Parathyroid adenoma (tissue), 2 donors: Measurements from ENCODE around the gene JPH3.

Experiments
- H2AFZ ChIP-seq: fragments of 300-600 bp; sonication (generic); one replicate; pipeline ENCODE4 v1.7.0; 2017; ENCODE audit warnings: antibody characterized with exemption, mild to moderate bottlenecking
- H3K27ac ChIP-seq: fragments of 300-600 bp; sonication (generic); one replicate; pipeline ENCODE4 v1.7.0; 2017
- H3K27me3 ChIP-seq: fragments of 300-600 bp; sonication (generic); one replicate; pipeline ENCODE4 v1.7.0; 2017; ENCODE audit warnings: low read length; ENCODE audit not compliant: control insufficient read depth, insufficient read depth
- H3K36me3 ChIP-seq: fragments of 300-600 bp; sonication (generic); one replicate; pipeline ENCODE4 v1.7.0; 2017; ENCODE audit warnings: low read length; ENCODE audit not compliant: control insufficient read depth, insufficient read depth
- H3K4me1 ChIP-seq: fragments of 300-600 bp; sonication (generic); one replicate; pipeline ENCODE4 v1.7.0; 2017; ENCODE audit warnings: control low read depth
- H3K4me2 ChIP-seq: fragments of 300-600 bp; sonication (generic); one replicate; pipeline ENCODE4 v1.7.0; 2017; ENCODE audit warnings: low read length
- H3K4me3 ChIP-seq: fragments of 300-600 bp; sonication (generic); one replicate; pipeline ENCODE4 v1.7.0; 2017; ENCODE audit warnings: low read depth, low read length
- H3K79me2 ChIP-seq: fragments of 300-600 bp; sonication (generic); one replicate; pipeline ENCODE4 v1.7.0; 2017; ENCODE audit warnings: control low read depth
- H3K9ac ChIP-seq: fragments of 300-600 bp; sonication (generic); one replicate; pipeline ENCODE4 v1.7.0; 2017; ENCODE audit warnings: mild to moderate bottlenecking
- H3K9me3 ChIP-seq: fragments of 300-600 bp; sonication (generic); one replicate; pipeline ENCODE4 v1.7.0; 2017; ENCODE audit warnings: low read length; ENCODE audit not compliant: control insufficient read depth
- TF ChIP-seq, protein P1 (sequence below): fragments of 300-600 bp; sonication (generic); IDR thresholded peaks from one replicate; pipeline ENCODE4 v1.7.0; 2017; ENCODE audit warnings: antibody characterized with exemption, mild to moderate bottlenecking
- donor health status: primary hyperparathyroidism.

Gene JPH3

GRCh38 chr16:87637357-87637756 lies 35.0 kb downstream of the JPH3 start:
- Histone ChIP-seq H3K36me3 (no peaks in the 10 kb centered on the region), H3K9me3 (no peaks in the 10 kb centered on the region), H3K27me3 (no peaks in the 10 kb centered on the region), H3K4me3 (no peak overlapping the region), H3K4me2 (no peak overlapping the region), H3K27ac (no peak overlapping the region), H3K9ac (no peak overlapping the region), H2AFZ (no peak overlapping the region), H3K4me1 (peaks cover 9% of the 10 kb centered on the region), H3K79me2 (no peaks in the 10 kb centered on the region)
- TF ChIP-seq, protein P1, sequence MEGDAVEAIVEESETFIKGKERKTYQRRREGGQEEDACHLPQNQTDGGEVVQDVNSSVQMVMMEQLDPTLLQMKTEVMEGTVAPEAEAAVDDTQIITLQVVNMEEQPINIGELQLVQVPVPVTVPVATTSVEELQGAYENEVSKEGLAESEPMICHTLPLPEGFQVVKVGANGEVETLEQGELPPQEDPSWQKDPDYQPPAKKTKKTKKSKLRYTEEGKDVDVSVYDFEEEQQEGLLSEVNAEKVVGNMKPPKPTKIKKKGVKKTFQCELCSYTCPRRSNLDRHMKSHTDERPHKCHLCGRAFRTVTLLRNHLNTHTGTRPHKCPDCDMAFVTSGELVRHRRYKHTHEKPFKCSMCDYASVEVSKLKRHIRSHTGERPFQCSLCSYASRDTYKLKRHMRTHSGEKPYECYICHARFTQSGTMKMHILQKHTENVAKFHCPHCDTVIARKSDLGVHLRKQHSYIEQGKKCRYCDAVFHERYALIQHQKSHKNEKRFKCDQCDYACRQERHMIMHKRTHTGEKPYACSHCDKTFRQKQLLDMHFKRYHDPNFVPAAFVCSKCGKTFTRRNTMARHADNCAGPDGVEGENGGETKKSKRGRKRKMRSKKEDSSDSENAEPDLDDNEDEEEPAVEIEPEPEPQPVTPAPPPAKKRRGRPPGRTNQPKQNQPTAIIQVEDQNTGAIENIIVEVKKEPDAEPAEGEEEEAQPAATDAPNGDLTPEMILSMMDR, result no peak

- TF ChIP-seq, protein P1, result no peak
- no peak overlapping the region for H3K27ac ChIP-seq
- H3K4me3 ChIP-seq, result no peak overlapping the region
- H3K27me3 ChIP-seq, result no peaks in the 10 kb centered on the region
- no peak overlapping the region for H3K9ac ChIP-seq
- H3K4me2 ChIP-seq, result no peak overlapping the region
- H3K36me3 ChIP-seq, result no peaks in the 10 kb centered on the region
- H2AFZ ChIP-seq, result no peak overlapping the region
- H3K9me3 ChIP-seq, result no peaks in the 10 kb centered on the region
- H3K79me2 ChIP-seq, result no peaks in the 10 kb centered on the region
- H3K4me1 ChIP-seq, result peaks cover 9% of the 10 kb centered on the region
Measured at GRCh38 chr16:87638736-87639135, 36.4 kb downstream of the JPH3 start.

GRCh38 chr16:87641721-87642120 lies 39.4 kb downstream of the JPH3 start:
- Histone ChIP-seq H3K4me2 (no peak overlapping the region), H3K9ac (no peak overlapping the region), H3K27ac (no peak overlapping the region), H3K9me3 (no peaks in the 10 kb centered on the region), H3K79me2 (no peaks in the 10 kb centered on the region), H3K36me3 (no peaks in the 10 kb centered on the region), H3K4me3 (no peak overlapping the region), H3K4me1 (no peaks in the 10 kb centered on the region), H2AFZ (no peak overlapping the region), H3K27me3 (no peaks in the 10 kb centered on the region)
- TF ChIP-seq, protein P1, result no peak

DNA sequence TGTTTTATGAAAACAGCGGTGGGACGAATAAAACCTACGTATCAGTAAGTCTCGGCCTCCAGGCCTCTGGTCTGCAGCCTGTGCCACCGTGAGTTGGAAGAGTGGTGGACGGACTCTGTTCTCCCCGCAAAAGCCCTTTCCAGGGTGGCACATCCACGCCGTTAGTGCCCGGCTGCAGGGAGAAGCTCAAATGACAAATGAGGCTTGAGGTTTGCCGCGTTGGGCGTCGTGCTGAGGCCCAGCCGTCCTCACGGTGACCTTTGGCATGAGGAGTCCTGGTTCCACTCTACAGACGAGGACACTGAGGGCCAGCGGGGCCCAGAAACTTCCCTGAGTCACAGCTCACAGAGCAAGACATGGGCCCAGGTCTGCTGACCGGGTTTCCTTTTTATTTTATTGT lies 40.2 kb downstream of the JPH3 start:
- H3K4me1 ChIP-seq, result no peaks in the 10 kb centered on the region
- H3K9me3 ChIP-seq, result no peaks in the 10 kb centered on the region
- H3K36me3 ChIP-seq, result no peaks in the 10 kb centered on the region
- H3K4me2 ChIP-seq, result no peak overlapping the region
- H3K79me2 ChIP-seq, result no peaks in the 10 kb centered on the region
- no peak overlapping the region for H3K27ac ChIP-seq
- no peak overlapping the region for H3K9ac ChIP-seq
- no peak overlapping the region for H2AFZ ChIP-seq
- no peak overlapping the region for H3K4me3 ChIP-seq
- H3K27me3 ChIP-seq, result no peaks in the 10 kb centered on the region
- TF ChIP-seq, protein P1, result no peak

- Histone ChIP-seq H3K27ac (no peak overlapping the region), H3K4me1 (no peaks in the 10 kb centered on the region), H3K27me3 (no peaks in the 10 kb centered on the region), H3K4me2 (no peak overlapping the region), H3K4me3 (no peak overlapping the region), H3K36me3 (no peaks in the 10 kb centered on the region), H3K9ac (no peak overlapping the region), H2AFZ (no peak overlapping the region), H3K9me3 (no peaks in the 10 kb centered on the region), H3K79me2 (no peaks in the 10 kb centered on the region)
- TF ChIP-seq, protein P1, result no peak
Measured at GRCh38 chr16:87644186-87644585, 41.9 kb downstream of the JPH3 start.
